GM21390 (cell line): Measurements from ENCODE around the gene SGSM1.

Source experiments
- ATAC-seq: cut with Tn5 transposase; IDR thresholded peaks from one replicate; pipeline ENCODE4 v1.9.1; 2021; ENCODE audit not compliant: unreplicated experiment

SGSM1 gene

DNA sequence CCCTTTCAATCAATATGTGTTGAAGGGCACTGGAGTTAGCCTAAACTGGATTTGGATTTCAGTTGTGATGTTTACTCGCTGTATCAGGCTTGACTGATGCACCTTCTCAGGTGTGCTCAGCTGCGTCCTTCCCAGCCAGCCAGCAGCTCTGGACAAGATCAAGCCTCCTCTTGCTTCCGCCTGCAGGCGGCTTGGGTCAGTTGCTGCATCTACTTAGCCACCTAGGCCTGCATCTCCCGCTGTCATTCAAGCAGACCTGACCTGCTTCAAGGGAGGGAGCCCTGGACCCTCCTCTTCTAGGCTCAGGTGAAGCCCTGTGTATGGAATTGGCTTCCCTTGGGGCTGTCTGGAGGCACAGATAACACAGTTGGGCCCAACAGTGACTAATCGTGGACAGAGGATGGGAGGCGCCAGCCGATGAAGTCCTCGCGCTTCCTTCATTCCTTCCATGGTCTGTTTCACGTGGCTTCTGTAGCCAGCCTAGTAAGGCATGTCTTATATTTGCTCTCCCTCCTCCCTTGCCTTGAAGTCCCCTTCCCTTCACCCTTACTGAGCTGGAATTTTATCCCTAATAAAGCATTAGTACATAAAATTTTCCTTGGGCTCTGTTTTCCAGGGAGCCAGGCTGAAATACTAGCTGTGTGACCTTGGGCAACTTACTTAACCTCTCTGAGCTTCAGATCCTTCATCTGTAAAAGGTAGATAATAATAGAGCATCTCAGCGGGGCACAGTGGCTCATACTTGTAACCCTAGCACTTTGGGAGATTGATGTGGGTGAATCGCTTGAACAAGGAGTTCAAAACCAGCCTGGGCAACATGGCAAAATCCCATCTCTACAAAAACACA, 142.6 kb downstream of the SGSM1 start:
- no peak for ATAC-seq

DNA sequence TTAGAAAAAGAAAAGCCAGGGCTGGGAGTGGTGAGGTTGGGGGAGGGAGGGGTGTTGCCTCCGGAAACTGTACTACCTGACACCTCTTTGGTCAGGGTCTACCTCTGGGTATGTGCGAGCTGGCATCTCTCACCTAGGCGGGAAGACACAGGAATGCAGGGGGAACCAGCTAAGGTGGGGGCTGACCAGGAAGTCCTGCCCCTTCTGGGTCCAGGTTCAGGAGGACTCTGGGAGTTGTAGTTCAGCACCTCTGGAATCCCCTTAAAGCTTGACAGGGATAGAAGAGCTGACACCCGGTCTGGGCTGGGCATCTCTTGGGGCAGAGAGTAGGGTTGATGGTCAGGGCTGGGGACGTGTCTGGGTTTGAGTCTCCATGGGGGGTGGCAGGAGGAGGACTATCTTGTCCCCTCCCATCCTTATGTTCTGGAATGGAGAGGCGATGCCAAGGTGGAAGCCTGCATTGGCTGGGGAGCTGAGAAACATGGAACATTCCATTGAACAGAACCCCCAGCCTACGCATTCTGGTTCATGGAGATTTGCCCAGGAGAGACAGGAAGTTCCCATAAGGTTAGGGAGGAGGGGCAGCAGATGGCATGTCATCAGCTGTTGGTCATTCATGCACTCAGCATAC, 144.4 kb downstream of the SGSM1 start:
- no peak for ATAC-seq

- ATAC-seq = peak; percentile 63
Measured at GRCh38 chr22:24951942-24952836, 146.2 kb downstream of the SGSM1 start, which contains the start of gene KIAA1671. Gene KIAA1671 (plus strand): TSS chr22:24952716. CDS start chr22:25028000, 75,284 bp downstream.

GRCh38 chr22:24952837-24953383, 146.9 kb downstream of the SGSM1 start:
- ATAC-seq = no peak

DNA sequence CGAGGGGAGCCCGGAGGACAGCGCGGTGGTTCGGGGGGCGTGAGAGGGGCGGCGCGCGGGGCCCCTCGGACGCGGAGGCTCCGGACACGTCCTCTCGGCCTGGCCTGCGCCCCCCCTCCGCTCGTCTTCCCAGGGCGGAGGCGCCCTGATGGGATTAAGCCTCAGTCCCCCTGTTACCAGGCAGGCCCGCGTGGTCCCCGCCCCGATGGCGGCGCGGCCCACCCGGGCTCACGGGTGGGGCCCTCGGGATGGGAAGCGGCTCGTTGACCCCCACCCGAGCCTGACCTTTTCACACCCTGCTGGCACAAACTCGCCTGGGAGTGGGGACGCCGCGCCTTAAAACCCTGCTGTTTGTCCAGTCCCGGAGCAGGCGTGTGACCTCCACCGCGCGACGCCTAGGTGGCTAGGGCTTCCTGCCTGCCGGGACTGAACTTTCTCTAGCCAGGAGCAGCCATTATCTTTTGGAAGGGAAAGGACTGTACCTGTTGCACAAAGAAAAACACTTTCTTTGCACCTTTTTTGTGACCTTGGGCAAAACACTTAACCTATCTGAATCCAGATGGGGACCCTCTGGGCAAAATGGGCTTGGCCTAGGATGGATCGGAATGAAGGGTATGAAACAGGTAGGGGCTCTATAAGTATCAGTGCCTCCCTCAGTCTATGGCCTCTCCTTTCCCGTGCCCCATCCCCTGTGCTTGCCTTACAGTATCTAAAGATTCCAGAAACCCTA, 147.5 kb downstream of the SGSM1 start:
- no peak for ATAC-seq

DNA sequence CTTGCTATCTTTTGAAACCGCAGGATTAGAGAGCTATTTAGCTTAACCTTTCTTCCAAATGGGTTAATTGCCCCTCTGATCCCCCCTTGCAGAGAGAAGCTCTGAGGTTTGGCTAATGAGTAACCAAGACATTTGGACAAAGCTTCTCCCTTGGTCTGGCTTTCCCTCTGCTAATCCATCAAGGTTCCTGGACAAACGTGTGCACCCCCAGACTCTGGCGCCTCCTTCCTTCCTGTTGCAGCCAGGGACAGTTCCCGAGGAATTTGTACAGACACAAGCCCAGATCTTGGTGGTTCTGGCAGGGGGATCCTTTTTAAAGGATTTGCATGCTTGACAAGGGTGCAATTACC, 148.1 kb downstream of the SGSM1 start:
- no peak for ATAC-seq

GRCh38 chr22:24954856-24955255, 148.8 kb downstream of the SGSM1 start:
- ATAC-seq = no peak

- no peak for ATAC-seq
Measured at GRCh38 chr22:24957043-24957442, 151.0 kb downstream of the SGSM1 start.

GRCh38 chr22:24961217-24961844, 155.3 kb downstream of the SGSM1 start:
- ATAC-seq = no peak

GRCh38 chr22:24962094-24962493, 156.1 kb downstream of the SGSM1 start:
- ATAC-seq = no peak

GRCh38 chr22:24962835-24963234, 156.8 kb downstream of the SGSM1 start:
- no peak for ATAC-seq

GRCh38 chr22:24964441-24964840, 158.4 kb downstream of the SGSM1 start:
- ATAC-seq = no peak

DNA sequence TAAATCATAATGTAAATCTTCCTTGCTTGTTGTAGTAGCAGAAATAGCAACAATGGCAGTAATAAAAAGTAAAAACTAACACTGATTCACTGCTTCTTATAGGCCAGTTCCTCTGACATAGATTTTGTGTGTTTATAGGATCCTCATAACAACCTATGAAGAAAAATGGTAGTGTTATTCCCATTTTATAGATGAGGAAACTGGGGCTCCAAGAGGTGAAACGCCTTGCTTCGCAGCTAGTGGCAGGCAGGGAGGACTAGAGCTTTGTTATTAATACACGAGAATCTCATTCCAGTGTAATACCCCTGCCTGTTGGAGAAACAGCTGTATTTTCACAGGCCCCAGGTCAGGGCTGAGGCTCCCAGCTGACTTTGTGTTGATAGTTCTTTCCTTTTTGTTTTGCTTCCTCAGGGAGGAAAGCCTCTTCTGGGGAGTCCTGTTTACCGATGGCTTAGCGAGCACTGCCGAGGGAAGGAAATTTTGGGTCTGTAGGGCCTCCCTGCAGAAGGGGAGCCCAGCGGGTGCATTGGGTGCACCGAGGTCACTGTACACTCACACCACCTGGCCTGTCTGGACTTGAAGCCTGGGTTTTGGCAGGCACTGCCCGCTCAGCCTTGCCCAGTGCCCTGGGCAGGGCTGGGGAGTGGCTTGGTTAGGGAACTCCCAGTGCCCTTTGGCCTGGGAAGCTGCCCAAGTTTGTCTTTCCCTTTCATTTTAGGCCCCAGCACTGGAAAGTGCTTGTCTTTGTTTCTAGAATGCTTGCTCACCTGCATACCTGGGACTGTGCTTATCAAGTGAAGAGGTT, 160.0 kb downstream of the SGSM1 start:
- ATAC-seq = no peak

GRCh38 chr22:24968066-24968561, 162.1 kb downstream of the SGSM1 start:
- ATAC-seq = no peak

GRCh38 chr22:24969560-24970301, 163.7 kb downstream of the SGSM1 start:
- ATAC-seq = no peak

- ATAC-seq = no peak
Measured at GRCh38 chr22:24972369-24972768, 166.4 kb downstream of the SGSM1 start.

DNA sequence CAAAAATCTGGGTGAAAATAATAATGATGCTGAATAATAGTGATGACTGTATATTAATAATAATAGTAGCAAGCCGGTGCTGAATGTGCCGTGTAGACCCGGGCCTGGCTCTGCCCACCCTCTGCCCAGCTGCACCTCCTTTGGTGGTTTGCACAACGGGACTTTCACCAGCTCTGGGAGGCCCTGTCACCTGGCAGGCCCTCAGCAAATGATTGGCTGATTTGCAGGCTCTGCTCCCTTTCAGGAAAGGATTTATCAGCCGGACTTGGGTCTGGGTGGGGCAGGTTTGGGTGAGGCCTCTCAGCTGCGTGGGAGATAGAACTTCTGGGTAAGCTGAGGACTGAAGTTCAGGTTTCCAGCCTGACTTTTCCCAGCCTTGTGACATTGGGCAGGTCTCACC, 167.9 kb downstream of the SGSM1 start:
- ATAC-seq = no peak

GRCh38 chr22:24975125-24975640, 169.2 kb downstream of the SGSM1 start:
- no peak for ATAC-seq
